ENCODE results near the gene KIF16B.

GRCh38 chr20:16222859-16223411 lies 350.3 kb downstream of the KIF16B start:
- no peak for TF ChIP-seq POLR2A (IDR thresholded peaks at IDR 0.05)
- no peak for TF ChIP-seq CTCF (IDR thresholded peaks at IDR 0.05)

Measured in uterus (tissue), 2 donors.